Parathyroid adenoma (tissue), 2 donors: ENCODE results near the gene SP9.
"Not testable (repeated sequence)": the region's sequence is repeated elsewhere in the genome, so short reads cannot be mapped to it uniquely, and the experiment has no call there.

ENCODE experiments used
- H2AFZ ChIP-seq: fragments of 300-600 bp; sonication (generic); one replicate; pipeline ENCODE4 v1.7.0; 2017; ENCODE audit warnings: antibody characterized with exemption, mild to moderate bottlenecking
- H3K27ac ChIP-seq: fragments of 300-600 bp; sonication (generic); one replicate; pipeline ENCODE4 v1.7.0; 2017
- H3K27me3 ChIP-seq: fragments of 300-600 bp; sonication (generic); one replicate; pipeline ENCODE4 v1.7.0; 2017; ENCODE audit warnings: low read length; ENCODE audit not compliant: control insufficient read depth, insufficient read depth
- H3K36me3 ChIP-seq: fragments of 300-600 bp; sonication (generic); one replicate; pipeline ENCODE4 v1.7.0; 2017; ENCODE audit warnings: low read length; ENCODE audit not compliant: control insufficient read depth, insufficient read depth
- H3K4me1 ChIP-seq: fragments of 300-600 bp; sonication (generic); one replicate; pipeline ENCODE4 v1.7.0; 2017; ENCODE audit warnings: control low read depth
- H3K4me2 ChIP-seq: fragments of 300-600 bp; sonication (generic); one replicate; pipeline ENCODE4 v1.7.0; 2017; ENCODE audit warnings: low read length
- H3K4me3 ChIP-seq: fragments of 300-600 bp; sonication (generic); one replicate; pipeline ENCODE4 v1.7.0; 2017; ENCODE audit warnings: low read depth, low read length
- H3K79me2 ChIP-seq: fragments of 300-600 bp; sonication (generic); one replicate; pipeline ENCODE4 v1.7.0; 2017; ENCODE audit warnings: control low read depth
- H3K9ac ChIP-seq: fragments of 300-600 bp; sonication (generic); one replicate; pipeline ENCODE4 v1.7.0; 2017; ENCODE audit warnings: mild to moderate bottlenecking
- H3K9me3 ChIP-seq: fragments of 300-600 bp; sonication (generic); one replicate; pipeline ENCODE4 v1.7.0; 2017; ENCODE audit warnings: low read length; ENCODE audit not compliant: control insufficient read depth
- CTCF ChIP-seq: fragments of 300-600 bp; sonication (generic); IDR thresholded peaks from one replicate; pipeline ENCODE4 v1.7.0; 2017; ENCODE audit warnings: antibody characterized with exemption, mild to moderate bottlenecking
- donor health status: primary hyperparathyroidism.

Gene SP9

DNA sequence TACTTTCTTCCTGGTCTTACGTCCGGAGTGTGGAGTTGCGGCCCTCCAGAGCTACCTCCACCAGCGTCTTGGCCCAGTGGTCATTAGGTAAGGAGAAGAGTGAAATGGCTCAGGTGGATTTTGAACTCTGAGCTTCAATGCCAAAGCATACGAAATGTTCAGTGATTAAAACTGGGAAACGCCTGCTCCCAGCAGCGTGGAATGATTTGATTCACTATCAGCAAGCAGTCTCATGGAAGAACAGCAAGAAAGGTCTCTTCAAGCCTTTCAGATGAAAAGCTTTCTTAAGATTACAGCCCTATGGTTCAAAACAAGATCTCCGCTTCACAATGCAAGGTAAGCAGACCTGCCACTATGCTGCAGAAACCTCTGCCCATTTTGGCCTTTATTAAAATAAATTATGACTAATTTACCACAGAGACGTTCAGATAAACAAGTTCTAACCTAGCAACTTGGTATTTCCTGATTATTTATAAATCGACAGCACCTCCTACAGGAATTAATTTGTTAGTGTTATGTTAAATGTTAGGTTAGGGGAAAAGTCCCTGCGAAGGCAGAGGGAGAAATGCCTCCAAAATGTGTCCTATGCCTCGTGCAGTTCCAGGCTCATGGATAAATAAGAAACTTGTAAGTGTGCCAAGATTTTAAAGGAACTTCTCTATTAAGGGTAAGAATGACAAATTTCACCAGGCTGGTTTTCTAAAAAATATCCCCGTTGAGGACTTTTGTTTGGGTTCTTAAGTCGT lies 10.1 kb downstream of the SP9 start:
- peak; percentile 21 for TF ChIP-seq CTCF
- Histone ChIP-seq H3K9me3 (no peaks in the 10 kb centered on the region), H3K36me3 (peaks cover 4% of the 10 kb centered on the region), H3K4me3 (no peak overlapping the region), H3K9ac (no peak overlapping the region), H3K79me2 (no peaks in the 10 kb centered on the region), H2AFZ (no peak overlapping the region), H3K27ac (no peak overlapping the region), H3K4me2 (no peak overlapping the region), H3K4me1 (no peaks in the 10 kb centered on the region), H3K27me3 (peaks cover 36% of the 10 kb centered on the region)

GRCh38 chr2:174350018-174350417 lies 15.3 kb downstream of the SP9 start:
- Histone ChIP-seq H3K79me2 (no peaks in the 10 kb centered on the region), H3K4me1 (no peaks in the 10 kb centered on the region), H3K27ac (no peak overlapping the region), H3K27me3 (no peaks in the 10 kb centered on the region), H3K9me3 (no peaks in the 10 kb centered on the region), H2AFZ (no peak overlapping the region), H3K4me2 (no peak overlapping the region), H3K36me3 (peaks cover 4% of the 10 kb centered on the region), H3K9ac (no peak overlapping the region), H3K4me3 (no peak overlapping the region)
- TF ChIP-seq CTCF, result peak; percentile 7

GRCh38 chr2:174350593-174351181 lies 15.9 kb downstream of the SP9 start:
- TF ChIP-seq CTCF, result no peak
- H3K4me3 ChIP-seq, result no peak overlapping the region
- no peaks in the 10 kb centered on the region for H3K79me2 ChIP-seq
- H3K27me3 ChIP-seq, result no peaks in the 10 kb centered on the region
- no peak overlapping the region for H3K4me2 ChIP-seq
- no peak overlapping the region for H3K9ac ChIP-seq
- H2AFZ ChIP-seq, result no peak overlapping the region
- H3K4me1 ChIP-seq, result no peaks in the 10 kb centered on the region
- peaks cover 4% of the 10 kb centered on the region for H3K36me3 ChIP-seq
- H3K27ac ChIP-seq, result no peak overlapping the region
- H3K9me3 ChIP-seq, result no peaks in the 10 kb centered on the region

DNA sequence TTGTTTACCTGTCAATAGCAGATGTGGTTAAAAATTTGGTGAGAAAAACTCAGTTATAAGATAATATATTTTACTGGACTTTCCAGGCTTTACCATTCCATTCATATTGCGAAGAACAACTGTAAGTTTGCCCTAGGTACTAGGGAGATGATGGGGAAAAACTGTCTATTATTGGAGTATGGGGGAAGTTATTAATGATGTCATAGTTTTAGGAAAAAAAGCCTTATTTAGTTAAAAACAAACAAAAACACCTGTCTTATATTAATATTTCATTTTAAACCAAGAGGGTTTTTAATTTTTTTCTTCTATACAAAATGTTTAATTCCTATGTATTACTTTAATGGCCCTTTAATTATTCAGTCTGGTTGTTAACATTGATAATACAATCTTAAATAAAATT lies 18.2 kb downstream of the SP9 start:
- Histone ChIP-seq H3K9ac (no peak overlapping the region), H3K79me2 (no peaks in the 10 kb centered on the region), H3K9me3 (no peaks in the 10 kb centered on the region), H3K4me1 (no peaks in the 10 kb centered on the region), H3K27me3 (no peaks in the 10 kb centered on the region), H3K36me3 (peaks cover 4% of the 10 kb centered on the region), H3K4me2 (no peak overlapping the region), H3K27ac (no peak overlapping the region), H2AFZ (no peak overlapping the region), H3K4me3 (no peak overlapping the region)
- no peak for TF ChIP-seq CTCF

DNA sequence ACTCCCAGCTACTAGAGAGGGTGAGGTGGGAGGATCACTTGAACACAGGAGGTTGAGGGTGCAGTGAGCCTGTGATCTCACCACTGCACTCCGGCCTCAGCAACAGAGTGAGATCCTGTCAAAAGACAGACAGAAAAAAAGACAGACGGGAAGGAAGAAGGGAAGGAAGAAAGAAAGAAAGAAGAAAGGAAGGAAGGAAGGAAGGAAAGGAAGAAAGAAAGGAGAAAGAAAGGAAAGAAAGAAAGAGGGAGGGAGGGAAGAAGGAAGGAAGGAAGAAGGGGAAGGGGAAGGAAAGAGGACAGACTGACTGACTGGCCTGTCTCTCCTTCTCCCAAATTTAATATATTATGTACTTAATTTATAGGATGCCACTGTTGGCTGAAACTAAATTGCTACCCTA lies 21.6 kb downstream of the SP9 start:
- peaks cover 3% of the 10 kb centered on the region for H3K79me2 ChIP-seq
- H3K4me2 ChIP-seq, result no peak overlapping the region
- no peaks in the 10 kb centered on the region for H3K4me1 ChIP-seq
- no peak overlapping the region for H3K4me3 ChIP-seq
- H3K9ac ChIP-seq, result no peak overlapping the region
- no peaks in the 10 kb centered on the region for H3K27me3 ChIP-seq
- no peaks in the 10 kb centered on the region for H3K9me3 ChIP-seq
- H3K27ac ChIP-seq, result no peak overlapping the region
- H2AFZ ChIP-seq, result no peak overlapping the region
- H3K36me3 ChIP-seq, result no peaks in the 10 kb centered on the region
- no peak for TF ChIP-seq CTCF

DNA sequence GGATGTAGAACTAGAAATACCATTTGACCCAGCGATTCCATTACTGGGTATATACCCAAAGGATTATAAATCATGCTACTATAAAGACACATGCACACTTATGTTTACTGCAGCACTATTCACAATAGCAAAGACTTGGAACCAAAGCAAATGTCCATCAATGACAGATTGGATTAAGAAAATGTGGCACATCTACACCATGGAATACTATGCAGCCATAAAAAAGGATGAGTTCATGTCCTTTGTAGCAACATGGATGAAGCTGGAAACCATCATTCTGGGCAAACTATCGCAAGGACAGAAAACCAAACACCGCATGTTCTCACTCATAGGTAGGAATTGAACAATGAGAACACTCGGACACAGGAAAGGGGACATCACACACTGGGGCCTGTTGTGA lies 24.9 kb downstream of the SP9 start:
- not testable (repeated sequence) for H3K27me3 ChIP-seq, H3K27ac ChIP-seq, H3K9ac ChIP-seq, H3K4me2 ChIP-seq, H3K4me1 ChIP-seq, H3K9me3 ChIP-seq, H3K4me3 ChIP-seq, H3K36me3 ChIP-seq, H2AFZ ChIP-seq
- H3K79me2 ChIP-seq, result peaks cover 13% of the 10 kb centered on the region
